AG10803 (cell line): ENCODE data around the gene CMPK2.

Experiments
- DNase-seq: peaks from one replicate; pipeline ENCODE4 v3.0.0; 2010; ENCODE audit warnings: low read depth
- H3K4me3 ChIP-seq: 2 replicates; pipeline ENCODE4 v1.5.1; 2011; ENCODE audit warnings: mild to moderate bottlenecking, low read length, control low read depth
- CTCF ChIP-seq: conservative IDR thresholded peaks from 2 replicates; pipeline ENCODE4 v1.5.1; 2011; ENCODE audit warnings: mild to moderate bottlenecking, low read length, control low read depth, inconsistent platforms

The CMPK2 gene

GRCh38 chr2:6887751-6888192 is 22.1 kb upstream of the CMPK2 start:
- H3K4me3 ChIP-seq = no peak overlapping the region
- DNase-seq = no peak
- TF ChIP-seq CTCF = no peak

GRCh38 chr2:6885968-6886367 is 20.3 kb upstream of the CMPK2 start:
- no peak overlapping the region for H3K4me3 ChIP-seq
- no peak for DNase-seq
- no peak for TF ChIP-seq CTCF

- no peak for DNase-seq
- no peak for TF ChIP-seq CTCF
- H3K4me3 ChIP-seq = no peak overlapping the region
These were observed 19.8 kb upstream of the CMPK2 start for GRCh38 chr2:6885551-6885950.

GRCh38 chr2:6883448-6884122 is 17.9 kb upstream of the CMPK2 start:
- no peak overlapping the region for H3K4me3 ChIP-seq
- no peak for TF ChIP-seq CTCF
- no peak for DNase-seq

- DNase-seq = no peak
- H3K4me3 ChIP-seq = no peak overlapping the region
- TF ChIP-seq CTCF = no peak
These were observed 15.8 kb upstream of the CMPK2 start for GRCh38 chr2:6881516-6881915.

GRCh38 chr2:6881046-6881445 is 15.3 kb upstream of the CMPK2 start:
- DNase-seq = no peak
- TF ChIP-seq CTCF = no peak
- H3K4me3 ChIP-seq = no peak overlapping the region

GRCh38 chr2:6880200-6880733 is 14.6 kb upstream of the CMPK2 start:
- no peak for DNase-seq
- no peak overlapping the region for H3K4me3 ChIP-seq

More at GRCh38 chr2:6880200-6880733, 14.6 kb upstream of the CMPK2 start:
- no peak for TF ChIP-seq CTCF
